Calu3 (cell line): Measurements from ENCODE around the gene SMOC1. TPM values are rescaled to one million over a fixed set of nuclear protein-coding genes. Genes with fewer than 3 reads are reported as not detected.

ENCODE experiments used
- BruUV-seq: library from RNA; stranded (reverse); fragments of 400-500 nt; replicated peaks from 2 replicates; lab custom pipeline; 2021; lab: Mats Ljungman, UMichigan
- CTCF ChIA-PET: fragments of 300-600 bp; sonication (Branson Sonifier 250); formaldehyde crosslinking; loops from one replicate; lab custom pipeline; 2022; ENCODE audit warnings: antibody characterized with exemption; lab: Charles Lee
- DNase-seq: peaks from one replicate; pipeline ENCODE4 v3.0.0; 2022
- H3K27ac Mint-ChIP-seq: one replicate; pipeline ENCODE4 v1.8.0; 2022; ENCODE audit warnings: mixed read lengths; ENCODE audit not compliant: unreplicated experiment
- H3K27me3 Mint-ChIP-seq: one replicate; pipeline ENCODE4 v1.8.0; 2022; ENCODE audit warnings: mixed read lengths; ENCODE audit not compliant: unreplicated experiment
- H3K36me3 Mint-ChIP-seq: one replicate; pipeline ENCODE4 v1.8.0; 2022; ENCODE audit warnings: mild to moderate bottlenecking, moderate library complexity, mixed read lengths; ENCODE audit not compliant: insufficient read depth, unreplicated experiment
- H3K4me1 Mint-ChIP-seq: one replicate; pipeline ENCODE4 v1.8.0; 2022; ENCODE audit warnings: mild to moderate bottlenecking, low read depth, mixed read lengths; ENCODE audit not compliant: unreplicated experiment
- H3K4me3 Mint-ChIP-seq: one replicate; pipeline ENCODE4 v1.8.0; 2022; ENCODE audit warnings: mild to moderate bottlenecking, low read depth, moderate library complexity, mixed read lengths; ENCODE audit not compliant: unreplicated experiment
- H3K9me3 Mint-ChIP-seq: one replicate; pipeline ENCODE4 v1.8.0; 2022; ENCODE audit warnings: low read depth, mixed read lengths; ENCODE audit not compliant: unreplicated experiment
- intact Hi-C: fragments of 100-400 bp; cut with micrococcal nuclease; formaldehyde crosslinking; loops from one replicate; pipeline ENCODE4 v1.10.0; 2022; ENCODE audit not compliant: unreplicated experiment
- total RNA-seq: library from RNA; stranded (reverse); gene quantifications from 2 replicates; pipeline ENCODE4 v1.2.3, GENCODE V29; 2022
- TF ChIP-seq, protein P1 (sequence below): fragments of 200-600 bp; IDR thresholded peaks from one replicate; pipeline ENCODE4 v1.8.0; 2022; ENCODE audit warnings: antibody characterized with exemption; ENCODE audit not compliant: unreplicated experiment

SMOC1 gene
- total RNA-seq, 1 experiment from 2014 or later: 39.6 TPM

DNA sequence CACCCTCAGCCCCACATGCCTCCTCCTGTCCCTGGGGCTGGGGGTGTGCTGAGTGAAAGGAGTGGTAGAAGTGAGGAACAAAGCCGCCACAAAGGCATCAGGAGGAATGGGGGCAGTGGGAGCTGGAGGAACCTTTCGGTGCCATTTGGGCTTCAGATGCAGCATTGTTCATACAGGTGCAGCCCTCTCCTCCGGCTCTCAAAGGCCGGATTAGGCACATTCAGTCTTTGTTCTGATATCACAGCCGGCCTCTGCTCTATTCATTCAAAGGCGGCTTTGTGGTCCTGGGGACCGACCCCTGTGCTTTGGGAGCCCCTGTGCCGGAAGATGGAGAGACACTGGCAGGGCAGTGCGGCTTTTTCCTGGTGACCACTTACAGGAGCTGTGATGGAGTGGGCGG lies 53.2 kb downstream of the SMOC1 start:
- no TSS peak for BruUV-seq

DNA sequence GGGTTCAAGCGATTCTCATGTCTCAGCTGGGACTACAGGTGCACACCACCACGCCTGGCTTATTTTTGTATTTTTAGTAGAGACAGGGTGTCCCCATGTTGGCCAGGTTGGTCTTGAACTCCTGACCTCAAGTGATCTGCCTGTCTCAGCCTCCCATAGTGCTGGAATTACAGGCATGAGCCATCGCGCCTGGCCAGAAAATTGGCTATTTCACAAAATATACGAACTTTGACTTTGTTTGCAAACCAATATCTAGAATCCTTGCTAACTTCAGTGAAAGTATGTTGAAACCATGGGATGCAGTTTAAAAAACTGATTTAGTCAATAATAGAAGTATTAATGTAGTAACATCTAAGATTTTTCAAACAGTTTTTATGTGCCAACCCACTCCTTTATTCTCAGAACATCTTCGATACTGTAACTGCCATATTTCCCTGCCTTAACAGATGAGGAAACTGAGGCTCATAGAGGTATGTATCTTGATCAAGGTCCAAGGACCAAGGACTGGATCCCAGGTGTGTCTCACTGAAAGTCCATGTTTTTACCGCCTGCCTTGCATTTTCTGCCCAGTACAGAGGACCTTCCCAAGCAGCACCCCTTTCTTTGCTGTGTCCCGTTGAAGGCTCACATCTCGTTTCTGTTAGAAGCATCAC lies 54.5 kb downstream of the SMOC1 start:
- Mint-ChIP-seq H3K9me3 (no peaks in the 10 kb centered on the region), H3K4me3 (no peak overlapping the region), H3K36me3 (peaks cover 4% of the 10 kb centered on the region), H3K27me3 (no peaks in the 10 kb centered on the region), H3K27ac (no peak overlapping the region), H3K4me1 (peaks cover 12% of the 10 kb centered on the region)
- BruUV-seq: no TSS peak
- TF ChIP-seq, protein P1, sequence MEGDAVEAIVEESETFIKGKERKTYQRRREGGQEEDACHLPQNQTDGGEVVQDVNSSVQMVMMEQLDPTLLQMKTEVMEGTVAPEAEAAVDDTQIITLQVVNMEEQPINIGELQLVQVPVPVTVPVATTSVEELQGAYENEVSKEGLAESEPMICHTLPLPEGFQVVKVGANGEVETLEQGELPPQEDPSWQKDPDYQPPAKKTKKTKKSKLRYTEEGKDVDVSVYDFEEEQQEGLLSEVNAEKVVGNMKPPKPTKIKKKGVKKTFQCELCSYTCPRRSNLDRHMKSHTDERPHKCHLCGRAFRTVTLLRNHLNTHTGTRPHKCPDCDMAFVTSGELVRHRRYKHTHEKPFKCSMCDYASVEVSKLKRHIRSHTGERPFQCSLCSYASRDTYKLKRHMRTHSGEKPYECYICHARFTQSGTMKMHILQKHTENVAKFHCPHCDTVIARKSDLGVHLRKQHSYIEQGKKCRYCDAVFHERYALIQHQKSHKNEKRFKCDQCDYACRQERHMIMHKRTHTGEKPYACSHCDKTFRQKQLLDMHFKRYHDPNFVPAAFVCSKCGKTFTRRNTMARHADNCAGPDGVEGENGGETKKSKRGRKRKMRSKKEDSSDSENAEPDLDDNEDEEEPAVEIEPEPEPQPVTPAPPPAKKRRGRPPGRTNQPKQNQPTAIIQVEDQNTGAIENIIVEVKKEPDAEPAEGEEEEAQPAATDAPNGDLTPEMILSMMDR: no peak
- CTCF ChIA-PET: no interaction called here
- intact Hi-C loops: no loop called here
- DNase-seq: no peak

More for the DNA sequence above, 53.2 kb downstream of the SMOC1 start:
- Mint-ChIP-seq H3K27me3 (no peaks in the 10 kb centered on the region), H3K9me3 (no peaks in the 10 kb centered on the region), H3K4me1 (peaks cover 9% of the 10 kb centered on the region), H3K36me3 (peaks cover 4% of the 10 kb centered on the region), H3K27ac (no peak overlapping the region), H3K4me3 (no peak overlapping the region)
- intact Hi-C loops: no loop called here
- TF ChIP-seq, protein P1: no peak
- DNase-seq: no peak
- CTCF ChIA-PET: no interaction called here

DNA sequence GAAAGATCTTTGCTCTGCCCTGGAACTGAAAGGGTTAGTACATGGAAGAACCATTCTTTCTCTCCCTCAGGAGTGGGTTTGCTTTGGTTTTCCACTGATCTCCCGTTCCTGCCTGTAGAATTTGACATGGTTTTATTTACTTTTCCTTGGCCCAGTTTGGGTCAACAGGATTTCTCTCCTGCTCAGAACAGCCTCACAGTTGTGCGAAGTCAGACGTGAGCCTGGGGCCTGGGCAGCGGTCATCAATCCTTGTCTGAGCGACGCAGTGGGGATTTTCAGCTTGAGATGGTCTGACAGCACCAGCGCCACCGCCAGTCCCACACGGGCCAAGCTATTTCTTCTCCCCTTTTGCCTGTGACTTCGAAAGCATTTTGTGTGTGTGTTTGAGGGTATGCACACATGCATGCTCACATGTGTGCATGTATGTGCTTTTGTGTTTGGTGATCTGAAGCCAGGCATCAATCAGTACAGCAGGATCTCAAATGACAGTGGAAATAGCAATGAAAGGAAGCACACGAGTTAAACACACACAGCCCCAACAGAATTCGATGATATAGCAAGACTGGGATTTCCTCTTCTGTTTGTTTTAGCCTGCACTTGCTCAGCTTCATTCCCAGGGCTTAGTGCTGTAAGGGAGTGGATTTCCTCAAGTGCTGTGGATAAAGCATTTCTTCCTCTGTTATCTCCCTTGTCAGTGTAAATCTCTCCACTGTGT lies 58.3 kb downstream of the SMOC1 start:
- H3K9me3 Mint-ChIP-seq: no peaks in the 10 kb centered on the region
- TF ChIP-seq, protein P1: no peak
- no peak overlapping the region for H3K4me3 Mint-ChIP-seq
- H3K27ac Mint-ChIP-seq: no peak overlapping the region
- CTCF ChIA-PET: no interaction called here
- no TSS peak for BruUV-seq
- no peaks in the 10 kb centered on the region for H3K27me3 Mint-ChIP-seq
- intact Hi-C loops: no loop called here
- DNase-seq: no peak
- H3K36me3 Mint-ChIP-seq: no peaks in the 10 kb centered on the region
- H3K4me1 Mint-ChIP-seq: peaks cover 40% of the 10 kb centered on the region

DNA sequence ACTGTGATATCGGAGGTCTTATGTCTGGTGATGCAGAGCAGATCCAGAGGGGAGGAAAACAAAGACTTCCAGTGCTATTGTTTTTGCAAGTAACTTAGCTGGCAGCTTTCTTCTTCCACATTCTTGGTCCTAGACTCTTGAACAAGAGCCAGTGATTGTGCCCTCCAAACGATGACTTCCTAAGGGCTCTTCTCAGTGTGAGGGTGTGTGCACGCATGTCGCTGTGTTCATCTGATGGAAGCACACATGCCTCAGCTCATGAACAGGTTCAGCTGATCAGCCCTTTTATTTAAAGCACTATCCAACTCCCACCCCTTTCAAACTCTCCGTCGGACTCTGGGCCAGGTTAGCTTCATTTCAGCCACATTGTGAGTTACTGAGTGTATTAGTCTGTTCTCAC lies 59.5 kb downstream of the SMOC1 start:
- Mint-ChIP-seq H3K4me3 (no peak overlapping the region), H3K36me3 (peaks cover 8% of the 10 kb centered on the region), H3K4me1 (peaks cover 52% of the 10 kb centered on the region), H3K27me3 (no peaks in the 10 kb centered on the region), H3K27ac (no peak overlapping the region), H3K9me3 (no peaks in the 10 kb centered on the region)
- CTCF ChIA-PET: no interaction called here
- intact Hi-C loops: no loop called here
- TF ChIP-seq, protein P1: no peak
- BruUV-seq: no TSS peak
- no peak for DNase-seq
